GM19238 (cell line): Measurements from ENCODE around the gene LTB.
A peak's percentile ranks its signal among the peaks of the same experiment; 100 is the strongest.

ENCODE experiments used
- DNase-seq: peaks from one replicate; pipeline ENCODE4 v3.0.0; 2011; ENCODE audit warnings: low spot score; ENCODE audit not compliant: insufficient read length

Gene LTB

GRCh38 chr6:31576897-31577578 is 5.2 kb downstream of the LTB start:
- no peak for DNase-seq

- no peak for DNase-seq
Observed at GRCh38 chr6:31575952-31576685, 6.1 kb downstream of the LTB start.

- DNase-seq: peak; percentile 65
Observed at GRCh38 chr6:31575335-31575901, 6.8 kb downstream of the LTB start, which contains the start of gene TNF. Gene TNF, plus strand, starts transcription at chr6:31575565. Its CDS starts 177 bp downstream, at chr6:31575742.

GRCh38 chr6:31574106-31575061 is 7.8 kb downstream of the LTB start:
- DNase-seq: no peak

GRCh38 chr6:31573239-31574105 is 8.8 kb downstream of the LTB start:
- DNase-seq: no peak

- peak; percentile 62 for DNase-seq
Observed at GRCh38 chr6:31572041-31572911, 9.9 kb downstream of the LTB start, which contains the start of gene LTA. Gene LTA, plus strand, starts transcription at chr6:31572289. Its CDS starts 454 bp downstream, at chr6:31572743.

GRCh38 chr6:31569861-31570536 is 12.2 kb downstream of the LTB start:
- no peak for DNase-seq

GRCh38 chr6:31568537-31568961 is 13.7 kb downstream of the LTB start:
- DNase-seq: peak; percentile 71

GRCh38 chr6:31567531-31568370 is 14.5 kb downstream of the LTB start:
- DNase-seq: no peak

- no peak for DNase-seq
Observed at GRCh38 chr6:31560697-31561058, 21.5 kb downstream of the LTB start.

- DNase-seq: peak; percentile 55
Observed at GRCh38 chr6:31559958-31560696, 22.1 kb downstream of the LTB start.

GRCh38 chr6:31559606-31559957 is 22.6 kb downstream of the LTB start:
- no peak for DNase-seq

- DNase-seq: peak; percentile 58
Observed at GRCh38 chr6:31558631-31559500, 23.4 kb downstream of the LTB start.

GRCh38 chr6:31558318-31558625 is 24.0 kb downstream of the LTB start:
- DNase-seq: no peak

GRCh38 chr6:31557443-31558317 is 24.5 kb downstream of the LTB start:
- DNase-seq: no peak
